GM12878 (cell line): ENCODE results near the gene TTLL6. TPM values are rescaled to one million over a fixed set of nuclear protein-coding genes. Genes with fewer than 3 reads are reported as not detected.

Experiments
- ATAC-seq: fragments of 200-7000 bp; cut with Tn5 transposase; 3 replicates; pipeline ENCODE4 v1.9.1; 2020; ENCODE audit warnings: mild to moderate bottlenecking, moderate library complexity
- BruUV-seq: library from RNA; stranded (reverse); fragments of 400-500 nt; replicated peaks from 2 replicates; lab custom pipeline; 2021; lab: Mats Ljungman, UMichigan
- CTCF ChIA-PET: fragments of 300-600 bp; sonication (Branson Sonifier 250); formaldehyde crosslinking; extraction: SDS; loops from one replicate; lab custom pipeline; 2021; ENCODE audit warnings: inconsistent platforms; lab: Yijun Ruan, JAX
- POLR2A ChIA-PET: fragments of 350-600 bp; formaldehyde crosslinking; extraction: SDS; loops from one replicate; lab custom pipeline; 2021; ENCODE audit warnings: inconsistent platforms; lab: Charles Lee
- RAD21 ChIA-PET: fragments of 300-600 bp; sonication (Branson Sonifier 250); formaldehyde crosslinking; loops from one replicate; lab custom pipeline; 2023; ENCODE audit warnings: antibody characterized with exemption; ENCODE audit not compliant: unreplicated experiment; lab: Charles Lee
- SMC1A ChIA-PET: fragments of 300-600 bp; sonication (Branson Sonifier 250); formaldehyde crosslinking; loops from one replicate; lab custom pipeline; 2023; ENCODE audit not compliant: unreplicated experiment, uncharacterized antibody; lab: Charles Lee
- DNase-seq: peaks from one replicate; pipeline ENCODE4 v3.0.0-alpha.2; 2011; ENCODE audit warnings: low read depth, low spot score
- FAIRE-seq: peaks from 3 replicates; lab custom pipeline; 2011; peaks lifted over from hg19 to GRCh38; lab: Jason Lieb, UNC
- H2AFZ ChIP-seq: 2 replicates; pipeline ENCODE4 v1.6.0; 2011; ENCODE audit warnings: low read depth, low read length, control low read depth; ENCODE audit not compliant: control insufficient read depth
- H3K27ac ChIP-seq: 2 replicates; pipeline ENCODE4 v1.5.1; 2011; ENCODE audit warnings: control low read depth; ENCODE audit not compliant: control insufficient read depth, insufficient read depth
- H3K27me3 ChIP-seq, 2 experiments: replicated peaks in 1 of 2; 2 replicates each; pipeline versions ENCODE4 v1.6.0 to v1.6.1; 2011; ENCODE audit warnings: low read length in 1 of 2; ENCODE audit not compliant: control insufficient read depth in 2 of 2, insufficient read depth in 2 of 2
- H3K36me3 ChIP-seq, 2 experiments: 2 replicates each; pipeline ENCODE4 v1.5.1; 2011; ENCODE audit warnings: low read length in 1 of 2; ENCODE audit not compliant: control insufficient read depth in 2 of 2, insufficient read depth in 2 of 2
- H3K4me1 ChIP-seq: 2 replicates; pipeline ENCODE4 v1.6.1; 2011; ENCODE audit warnings: mild to moderate bottlenecking, low read length, moderate library complexity, mixed read lengths; ENCODE audit not compliant: control insufficient read depth, insufficient read depth
- H3K4me2 ChIP-seq: 2 replicates; pipeline ENCODE4 v1.6.0; 2011; ENCODE audit warnings: control low read depth; ENCODE audit not compliant: control insufficient read depth, insufficient read depth
- H3K4me3 ChIP-seq: fragments of 200-600 bp; sonication (generic); 2 replicates; pipeline ENCODE4 v1.5.1; 2016
- H3K79me2 ChIP-seq: 2 replicates; pipeline ENCODE4 v1.6.0; 2011; ENCODE audit warnings: low read length; ENCODE audit not compliant: control insufficient read depth, insufficient read depth
- H3K9ac ChIP-seq: 2 replicates; pipeline ENCODE4 v1.8.0; 2011; ENCODE audit warnings: low read length, control low read depth, mixed read lengths; ENCODE audit not compliant: control insufficient read depth, insufficient read depth
- H3K9me3 ChIP-seq: replicated peaks from 3 replicates; pipeline ENCODE4 v1.5.1; 2011; ENCODE audit warnings: mild to moderate bottlenecking, low read length; ENCODE audit not compliant: control insufficient read depth, insufficient read depth
- H4K20me1 ChIP-seq: 2 replicates; pipeline ENCODE4 v1.6.0; 2011; ENCODE audit not compliant: control insufficient read depth, insufficient read depth
- CBFB ChIP-seq: IDR thresholded peaks from 2 replicates; pipeline ENCODE4 v1.6.1; 2016; ENCODE audit warnings: antibody characterized with exemption, low read depth
- ESRRA ChIP-seq: IDR thresholded peaks from 2 replicates; pipeline ENCODE4 v1.6.1; 2012; ENCODE audit warnings: mild to moderate bottlenecking, low read length, improper control_type of control experiment
- GABPA ChIP-seq: IDR thresholded peaks from 2 replicates; pipeline ENCODE4 v1.6.1; 2014; ENCODE audit warnings: antibody characterized with exemption, low read depth, mild to moderate bottlenecking, inconsistent platforms
- NFYA ChIP-seq: IDR thresholded peaks from 2 replicates; pipeline ENCODE4 v1.6.1; 2011; ENCODE audit warnings: low read depth, mild to moderate bottlenecking, low read length, improper control_type of control experiment, borderline replicate concordance
- PAX5 ChIP-seq: IDR thresholded peaks from 2 replicates; pipeline ENCODE4 v1.6.1; 2011; ENCODE audit warnings: low read depth, low read length, borderline replicate concordance
- SMAD1 ChIP-seq: fragments of 450-650 bp; IDR thresholded peaks from 2 replicates; pipeline ENCODE4 v1.6.1; 2018; ENCODE audit warnings: mild to moderate bottlenecking, low read depth; ENCODE audit not compliant: partially characterized antibody
- SRF ChIP-seq, 2 experiments: IDR thresholded peaks; 2 replicates each; pipeline ENCODE4 v1.6.1; 2011; ENCODE audit warnings: low read depth in 2 of 2, low read length in 2 of 2, mild to moderate bottlenecking in 1 of 2, moderate library complexity in 1 of 2
- WGBS: methylation state at CpG from one replicate; pipeline ENCODE4 v1.1.6; 2016; ENCODE audit warnings: low lambda C conversion rate; ENCODE audit not compliant: insufficient replicate concordance, insufficient coverage; ENCODE audit errors: missing lambda C conversion rate; 5-methylcytosine and 5-hydroxymethylcytosine counted together
- in situ Hi-C: fragments of 300-500 bp; cut with MboI; formaldehyde crosslinking; loops from 9 replicates; pipeline ENCODE4 v1.14.3; 2018; ENCODE audit warnings: mixed read lengths
- intact Hi-C: fragments of 100-400 bp; cut with micrococcal nuclease; formaldehyde crosslinking; loops from one replicate; pipeline ENCODE4 v1.14.2; 2022; ENCODE audit not compliant: unreplicated experiment
- polyA plus RNA-seq, 11 experiments: library from polyadenylated mRNA; depleted of rRNA in 4 of 11; unstranded in 6 of 11; stranded (reverse) in 5 of 11; fragments of >200 nt; fragmentation: Nextera tagmentation in 4 of 11; fragmentation: Illumina TruSeq in 1 of 11; extraction: Ambion mirVana in 4 of 11; extraction: Trizol in 1 of 11; gene quantifications; 1 replicate in 1 of 11; 2 replicates in 10 of 11; pipeline versions ENCODE4 v1.2.1 to v1.2.3, GENCODE V29; 2011 to 2016; ENCODE audit warnings: inconsistent platforms in 2 of 11, missing spikeins in 2 of 11, low read depth in 1 of 11
- total RNA-seq, 4 experiments: library from RNA; depleted of rRNA in 3 of 4; stranded (reverse); fragments of >200 nt in 3 of 4; fragmentation: Illumina TruSeq in 1 of 4; extraction: Trizol in 1 of 4; gene quantifications; 2 replicates each; pipeline versions ENCODE4 v1.2.1 to v1.2.3, GENCODE V29; 2013 to 2021
- TF ChIP-seq, protein P1 (sequence below): IDR thresholded peaks from 2 replicates; pipeline ENCODE4 v1.6.1; 2012; ENCODE audit warnings: mild to moderate bottlenecking, low read depth, low read length
- TF ChIP-seq, protein P2 (sequence below): fragments of 450-650 bp; IDR thresholded peaks from 2 replicates; pipeline ENCODE4 v1.6.1; 2017; ENCODE audit warnings: mild to moderate bottlenecking
- TF ChIP-seq, protein P3 (sequence below): fragments of 450-650 bp; formaldehyde crosslinking; IDR thresholded peaks from 2 replicates; pipeline ENCODE4 v1.4.0; 2020; ENCODE audit warnings: mild to moderate bottlenecking, moderate library complexity
- TF ChIP-seq, protein P4 (sequence below): IDR thresholded peaks from 2 replicates; pipeline ENCODE4 v1.6.1; 2011; ENCODE audit warnings: low read depth, mild to moderate bottlenecking, low read length, moderate library complexity, borderline replicate concordance; ENCODE audit errors: extremely low read depth
- TF ChIP-seq, protein P5 (sequence below): IDR thresholded peaks from 2 replicates; pipeline ENCODE4 v1.6.1; 2012; ENCODE audit warnings: low read length, inconsistent platforms

Gene TTLL6
- total and polyA plus RNA-seq, 10 of the 15 experiments (the other 5 are each of a cell fraction or from before 2014, with no cell fraction given): 0.06 to 0.36 (median 0.13) TPM; not detected in 4

DNA sequence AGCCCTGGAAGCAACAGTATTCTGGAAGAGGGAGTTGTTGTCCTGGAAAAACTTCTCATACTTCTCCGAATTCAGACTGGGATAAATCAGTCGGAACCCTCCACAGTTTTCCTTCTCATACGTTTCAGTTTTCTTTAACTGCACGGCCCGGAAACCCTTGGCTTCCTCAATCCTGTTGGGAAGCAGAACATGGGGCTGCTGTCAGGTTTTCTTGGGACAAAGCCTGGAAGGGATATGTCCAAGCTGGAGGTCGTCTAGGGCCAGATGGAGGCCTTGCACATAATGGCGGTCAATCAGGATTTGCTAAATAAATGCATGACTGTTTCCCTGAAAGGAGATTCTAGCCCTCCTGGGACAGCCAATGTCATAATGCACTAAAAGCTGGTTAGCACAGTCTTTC, 29.2 kb downstream of the TTLL6 start:
- Histone ChIP-seq H3K4me1 (peaks cover 11% of the 10 kb centered on the region), H3K9ac (no peak overlapping the region), H3K27ac (no peak overlapping the region), H3K36me3 (no peaks in the 10 kb centered on the region), H3K4me3 (no peak overlapping the region), H3K4me2 (no peak overlapping the region), H3K27me3 (no peaks in the 10 kb centered on the region; a peak in 2 of 4 replicates), H3K79me2 (no peaks in the 10 kb centered on the region), H4K20me1 (no peaks in the 10 kb centered on the region), H3K9me3 (no peaks in the 10 kb centered on the region), H2AFZ (no peak overlapping the region)
- ChIA-PET POLR2A (interaction anchor here (0.5 kb wide), 1 partner anchor 48 kb away, joined by 3 read pairs; no protein-coding TSS in a partner anchor), RAD21 (interaction anchor here (2.1 kb wide), 1 partner anchor 109 kb away, joined by 7 read pairs; no protein-coding TSS in a partner anchor), SMC1A (interaction anchor here (2.1 kb wide), 1 partner anchor 91 kb away, joined by 9 read pairs; no protein-coding TSS in a partner anchor), CTCF (interaction anchor here (1.1 to 8.2 kb wide), 7 partner anchors 9 to 108 kb away, joined by 3 to 80 read pairs (median 7); partner anchors contain the start of gene PRAC2)
- intact Hi-C loops (no loop called here), in situ Hi-C loops (no loop called here)
- ATAC-seq (no peak), DNase-seq (no peak), FAIRE-seq (no peak)
- BruUV-seq: no TSS peak
- 60% methylated on average over 7 of the region's 7 CpGs for WGBS
- TF ChIP-seq, protein P1, sequence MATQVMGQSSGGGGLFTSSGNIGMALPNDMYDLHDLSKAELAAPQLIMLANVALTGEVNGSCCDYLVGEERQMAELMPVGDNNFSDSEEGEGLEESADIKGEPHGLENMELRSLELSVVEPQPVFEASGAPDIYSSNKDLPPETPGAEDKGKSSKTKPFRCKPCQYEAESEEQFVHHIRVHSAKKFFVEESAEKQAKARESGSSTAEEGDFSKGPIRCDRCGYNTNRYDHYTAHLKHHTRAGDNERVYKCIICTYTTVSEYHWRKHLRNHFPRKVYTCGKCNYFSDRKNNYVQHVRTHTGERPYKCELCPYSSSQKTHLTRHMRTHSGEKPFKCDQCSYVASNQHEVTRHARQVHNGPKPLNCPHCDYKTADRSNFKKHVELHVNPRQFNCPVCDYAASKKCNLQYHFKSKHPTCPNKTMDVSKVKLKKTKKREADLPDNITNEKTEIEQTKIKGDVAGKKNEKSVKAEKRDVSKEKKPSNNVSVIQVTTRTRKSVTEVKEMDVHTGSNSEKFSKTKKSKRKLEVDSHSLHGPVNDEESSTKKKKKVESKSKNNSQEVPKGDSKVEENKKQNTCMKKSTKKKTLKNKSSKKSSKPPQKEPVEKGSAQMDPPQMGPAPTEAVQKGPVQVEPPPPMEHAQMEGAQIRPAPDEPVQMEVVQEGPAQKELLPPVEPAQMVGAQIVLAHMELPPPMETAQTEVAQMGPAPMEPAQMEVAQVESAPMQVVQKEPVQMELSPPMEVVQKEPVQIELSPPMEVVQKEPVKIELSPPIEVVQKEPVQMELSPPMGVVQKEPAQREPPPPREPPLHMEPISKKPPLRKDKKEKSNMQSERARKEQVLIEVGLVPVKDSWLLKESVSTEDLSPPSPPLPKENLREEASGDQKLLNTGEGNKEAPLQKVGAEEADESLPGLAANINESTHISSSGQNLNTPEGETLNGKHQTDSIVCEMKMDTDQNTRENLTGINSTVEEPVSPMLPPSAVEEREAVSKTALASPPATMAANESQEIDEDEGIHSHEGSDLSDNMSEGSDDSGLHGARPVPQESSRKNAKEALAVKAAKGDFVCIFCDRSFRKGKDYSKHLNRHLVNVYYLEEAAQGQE: no peak
- TF ChIP-seq, protein P2, sequence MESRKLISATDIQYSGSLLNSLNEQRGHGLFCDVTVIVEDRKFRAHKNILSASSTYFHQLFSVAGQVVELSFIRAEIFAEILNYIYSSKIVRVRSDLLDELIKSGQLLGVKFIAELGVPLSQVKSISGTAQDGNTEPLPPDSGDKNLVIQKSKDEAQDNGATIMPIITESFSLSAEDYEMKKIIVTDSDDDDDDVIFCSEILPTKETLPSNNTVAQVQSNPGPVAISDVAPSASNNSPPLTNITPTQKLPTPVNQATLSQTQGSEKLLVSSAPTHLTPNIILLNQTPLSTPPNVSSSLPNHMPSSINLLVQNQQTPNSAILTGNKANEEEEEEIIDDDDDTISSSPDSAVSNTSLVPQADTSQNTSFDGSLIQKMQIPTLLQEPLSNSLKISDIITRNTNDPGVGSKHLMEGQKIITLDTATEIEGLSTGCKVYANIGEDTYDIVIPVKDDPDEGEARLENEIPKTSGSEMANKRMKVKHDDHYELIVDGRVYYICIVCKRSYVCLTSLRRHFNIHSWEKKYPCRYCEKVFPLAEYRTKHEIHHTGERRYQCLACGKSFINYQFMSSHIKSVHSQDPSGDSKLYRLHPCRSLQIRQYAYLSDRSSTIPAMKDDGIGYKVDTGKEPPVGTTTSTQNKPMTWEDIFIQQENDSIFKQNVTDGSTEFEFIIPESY: no peak
- TF ChIP-seq GABPA (no peak), SMAD1 (no peak), PAX5 (no peak), NFYA (no peak), CBFB (no peak), ESRRA (no peak), SRF (IDR thresholded peaks at IDR 0.05; ENCODE audit: low read depth in 2 of 2, low read length in 2 of 2) (no peak)
- TF ChIP-seq, protein P3, sequence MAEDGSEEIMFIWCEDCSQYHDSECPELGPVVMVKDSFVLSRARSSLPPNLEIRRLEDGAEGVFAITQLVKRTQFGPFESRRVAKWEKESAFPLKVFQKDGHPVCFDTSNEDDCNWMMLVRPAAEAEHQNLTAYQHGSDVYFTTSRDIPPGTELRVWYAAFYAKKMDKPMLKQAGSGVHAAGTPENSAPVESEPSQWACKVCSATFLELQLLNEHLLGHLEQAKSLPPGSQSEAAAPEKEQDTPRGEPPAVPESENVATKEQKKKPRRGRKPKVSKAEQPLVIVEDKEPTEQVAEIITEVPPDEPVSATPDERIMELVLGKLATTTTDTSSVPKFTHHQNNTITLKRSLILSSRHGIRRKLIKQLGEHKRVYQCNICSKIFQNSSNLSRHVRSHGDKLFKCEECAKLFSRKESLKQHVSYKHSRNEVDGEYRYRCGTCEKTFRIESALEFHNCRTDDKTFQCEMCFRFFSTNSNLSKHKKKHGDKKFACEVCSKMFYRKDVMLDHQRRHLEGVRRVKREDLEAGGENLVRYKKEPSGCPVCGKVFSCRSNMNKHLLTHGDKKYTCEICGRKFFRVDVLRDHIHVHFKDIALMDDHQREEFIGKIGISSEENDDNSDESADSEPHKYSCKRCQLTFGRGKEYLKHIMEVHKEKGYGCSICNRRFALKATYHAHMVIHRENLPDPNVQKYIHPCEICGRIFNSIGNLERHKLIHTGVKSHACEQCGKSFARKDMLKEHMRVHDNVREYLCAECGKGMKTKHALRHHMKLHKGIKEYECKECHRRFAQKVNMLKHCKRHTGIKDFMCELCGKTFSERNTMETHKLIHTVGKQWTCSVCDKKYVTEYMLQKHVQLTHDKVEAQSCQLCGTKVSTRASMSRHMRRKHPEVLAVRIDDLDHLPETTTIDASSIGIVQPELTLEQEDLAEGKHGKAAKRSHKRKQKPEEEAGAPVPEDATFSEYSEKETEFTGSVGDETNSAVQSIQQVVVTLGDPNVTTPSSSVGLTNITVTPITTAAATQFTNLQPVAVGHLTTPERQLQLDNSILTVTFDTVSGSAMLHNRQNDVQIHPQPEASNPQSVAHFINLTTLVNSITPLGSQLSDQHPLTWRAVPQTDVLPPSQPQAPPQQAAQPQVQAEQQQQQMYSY (CRISPR knock-in tag): no peak
- TF ChIP-seq, protein P4, sequence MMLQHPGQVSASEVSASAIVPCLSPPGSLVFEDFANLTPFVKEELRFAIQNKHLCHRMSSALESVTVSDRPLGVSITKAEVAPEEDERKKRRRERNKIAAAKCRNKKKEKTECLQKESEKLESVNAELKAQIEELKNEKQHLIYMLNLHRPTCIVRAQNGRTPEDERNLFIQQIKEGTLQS: no peak
- TF ChIP-seq, protein P5, sequence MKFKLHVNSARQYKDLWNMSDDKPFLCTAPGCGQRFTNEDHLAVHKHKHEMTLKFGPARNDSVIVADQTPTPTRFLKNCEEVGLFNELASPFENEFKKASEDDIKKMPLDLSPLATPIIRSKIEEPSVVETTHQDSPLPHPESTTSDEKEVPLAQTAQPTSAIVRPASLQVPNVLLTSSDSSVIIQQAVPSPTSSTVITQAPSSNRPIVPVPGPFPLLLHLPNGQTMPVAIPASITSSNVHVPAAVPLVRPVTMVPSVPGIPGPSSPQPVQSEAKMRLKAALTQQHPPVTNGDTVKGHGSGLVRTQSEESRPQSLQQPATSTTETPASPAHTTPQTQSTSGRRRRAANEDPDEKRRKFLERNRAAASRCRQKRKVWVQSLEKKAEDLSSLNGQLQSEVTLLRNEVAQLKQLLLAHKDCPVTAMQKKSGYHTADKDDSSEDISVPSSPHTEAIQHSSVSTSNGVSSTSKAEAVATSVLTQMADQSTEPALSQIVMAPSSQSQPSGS: no peak
